Neural cell (in vitro differentiated cells): ENCODE results near the gene HS6ST2. TPM values are rescaled to one million over a fixed set of nuclear protein-coding genes. Genes with fewer than 3 reads are reported as not detected.

Experiments used
- H2AFZ ChIP-seq: fragments of 200-600, 300-800 bp; sonication (generic), shearing (Covaris generic); 2 replicates; pipeline ENCODE4 v1.6.0; 2014; ENCODE audit warnings: low read depth, mild to moderate bottlenecking, antibody characterized with exemption, low read length, moderate library complexity
- H3F3A ChIP-seq: fragments of 200-600 bp; shearing (Covaris generic); 2 replicates; pipeline ENCODE4 v1.6.1; 2016; ENCODE audit warnings: mild to moderate bottlenecking, moderate library complexity, mixed read lengths, antibody characterized with exemption, low read length; ENCODE audit not compliant: insufficient read depth, poor library complexity, severe bottlenecking
- H3K27ac ChIP-seq: fragments of 200-600, 300-800 bp; sonication (generic), shearing (Covaris generic); 2 replicates; pipeline ENCODE4 v1.5.1; 2014; ENCODE audit warnings: mild to moderate bottlenecking, low read length, moderate library complexity
- H3K27me3 ChIP-seq: fragments of 300-800, 200-600 bp; sonication (generic), shearing (Covaris generic); 2 replicates; pipeline ENCODE4 v1.6.0; 2014; ENCODE audit warnings: mild to moderate bottlenecking, low read depth, low read length, moderate library complexity; ENCODE audit not compliant: insufficient read depth
- H3K36me3 ChIP-seq: fragments of 300-800, 200-600 bp; sonication (generic), shearing (Covaris generic); 2 replicates; pipeline ENCODE4 v1.5.1; 2014; ENCODE audit warnings: mild to moderate bottlenecking, antibody characterized with exemption, low read length, moderate library complexity; ENCODE audit not compliant: insufficient read depth
- H3K4me2 ChIP-seq: fragments of 300-800, 200-600 bp; sonication (generic), shearing (Covaris generic); 2 replicates; pipeline ENCODE4 v1.6.0; 2014; ENCODE audit warnings: mild to moderate bottlenecking, low read length
- H3K4me3 ChIP-seq: fragments of 300-800, 200-600 bp; sonication (generic), shearing (Covaris generic); 2 replicates; pipeline ENCODE4 v1.5.1; 2014; ENCODE audit warnings: mild to moderate bottlenecking, low read length, moderate library complexity
- H3K79me2 ChIP-seq: fragments of 200-600 bp; shearing (Covaris generic); replicated peaks from 2 replicates; pipeline ENCODE4 v1.6.0; 2014; ENCODE audit warnings: mild to moderate bottlenecking, low read length, moderate library complexity; ENCODE audit not compliant: insufficient read depth
- H3K9ac ChIP-seq: fragments of 300-800, 200-600 bp; sonication (generic), shearing (Covaris generic); 2 replicates; pipeline ENCODE4 v1.6.1; 2016; ENCODE audit warnings: mild to moderate bottlenecking, low read length, mixed read lengths
- H3K9me2 ChIP-seq: fragments of 200-600 bp; shearing (Covaris generic); 2 replicates; pipeline ENCODE4 v1.6.1; 2016; ENCODE audit warnings: mild to moderate bottlenecking, low read length, mixed read lengths; ENCODE audit not compliant: insufficient read depth
- H3K9me3 ChIP-seq: fragments of 200-600, 300-800 bp; sonication (generic), shearing (Covaris generic); 2 replicates; pipeline ENCODE4 v1.6.1; 2016; ENCODE audit warnings: mild to moderate bottlenecking, mixed run types, low read length, moderate library complexity, mixed read lengths
- H4K20me1 ChIP-seq: fragments of 200-600 bp; shearing (Covaris generic); 2 replicates; pipeline ENCODE4 v1.6.1; 2016; ENCODE audit warnings: mild to moderate bottlenecking, mixed run types; ENCODE audit not compliant: insufficient read depth
- EP300 ChIP-seq: fragments of 450-650 bp; conservative IDR thresholded peaks from 2 replicates; pipeline ENCODE4 v1.6.1; 2014; ENCODE audit warnings: antibody characterized with exemption, mild to moderate bottlenecking, moderate library complexity; ENCODE audit not compliant: poor library complexity, severe bottlenecking
- EZH2 ChIP-seq: fragments of 200-600, 300-800 bp; shearing (Covaris generic), sonication (generic); IDR thresholded peaks from 2 replicates; pipeline ENCODE4 v1.6.1; 2014; ENCODE audit warnings: antibody characterized with exemption, low read length, borderline replicate concordance, mild to moderate bottlenecking; ENCODE audit not compliant: insufficient read depth, poor library complexity, severe bottlenecking
- MXI1 ChIP-seq: fragments of 450-650 bp; conservative IDR thresholded peaks from 2 replicates; pipeline ENCODE4 v1.6.1; 2014; ENCODE audit warnings: antibody characterized with exemption, mild to moderate bottlenecking; ENCODE audit not compliant: poor library complexity, severe bottlenecking
- POLR2AphosphoS5 ChIP-seq: IDR thresholded peaks from 2 replicates; pipeline ENCODE4 v1.6.1; 2012
- RAD21 ChIP-seq: fragments of 450-650 bp; conservative IDR thresholded peaks from 2 replicates; pipeline ENCODE4 v1.6.1; 2014; ENCODE audit warnings: antibody characterized with exemption, mild to moderate bottlenecking, moderate library complexity
- SMC3 ChIP-seq: fragments of 450-650 bp; conservative IDR thresholded peaks from 2 replicates; pipeline ENCODE4 v1.6.1; 2014; ENCODE audit warnings: antibody characterized with exemption, mild to moderate bottlenecking, moderate library complexity; ENCODE audit not compliant: poor library complexity
- TAF1 ChIP-seq: IDR thresholded peaks from 2 replicates; pipeline ENCODE4 v1.6.1; 2012; ENCODE audit warnings: low read depth
- polyA plus RNA-seq: library from polyadenylated mRNA; depleted of rRNA; stranded (reverse); fragments of >200 nt; gene quantifications from 2 replicates; pipeline ENCODE4 v1.2.3, GENCODE V29; 2014
- TF ChIP-seq, protein P1 (sequence below): IDR thresholded peaks from 2 replicates; pipeline ENCODE4 v1.6.1; 2012; ENCODE audit warnings: borderline replicate concordance
- TF ChIP-seq, protein P2 (sequence below): fragments of 450-650 bp; IDR thresholded peaks from 2 replicates; pipeline ENCODE4 v1.5.1; 2014; ENCODE audit warnings: antibody characterized with exemption, mild to moderate bottlenecking, moderate library complexity; ENCODE audit not compliant: poor library complexity, severe bottlenecking

The HS6ST2 gene
- polyA plus RNA-seq, 1 donor from 2014 or later: 43.0 TPM

DNA sequence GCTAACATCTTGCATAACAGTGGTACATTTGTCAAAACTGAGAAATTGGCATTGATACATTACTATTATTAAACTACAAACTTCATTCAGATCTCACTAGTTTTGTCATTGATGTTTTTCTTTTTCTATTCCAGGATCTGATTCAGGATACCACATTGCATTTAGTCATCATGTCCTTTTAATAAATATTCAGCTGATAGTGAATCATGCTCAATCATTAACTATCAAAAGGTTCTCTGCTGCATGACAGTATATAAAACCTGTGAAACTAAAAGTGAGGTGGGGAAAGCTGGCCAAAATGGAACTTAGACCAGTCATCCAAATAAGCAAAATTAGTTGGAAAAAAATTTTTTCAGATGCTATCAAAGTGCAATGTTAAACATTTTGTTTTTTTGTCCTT lies 28.1 kb upstream of the HS6ST2 start:
- no peaks in the 10 kb centered on the region for H3K79me2 ChIP-seq
- no peak overlapping the region for H3K4me2 ChIP-seq
- H2AFZ ChIP-seq: no peak overlapping the region
- H3K36me3 ChIP-seq: no peaks in the 10 kb centered on the region
- H3K27me3 ChIP-seq: no peaks in the 10 kb centered on the region
- no peaks in the 10 kb centered on the region for H4K20me1 ChIP-seq
- no peak overlapping the region for H3K4me3 ChIP-seq
- H3K27ac ChIP-seq: no peak overlapping the region
- H3K9ac ChIP-seq: no peak overlapping the region
- no peaks in the 10 kb centered on the region for H3F3A ChIP-seq
- no peaks in the 10 kb centered on the region for H3K9me3 ChIP-seq
- TF ChIP-seq EP300 (no peak), RAD21 (no peak), MXI1 (no peak), POLR2AphosphoS5 (no peak), SMC3 (no peak), TAF1 (no peak), EZH2 (no peak)
- TF ChIP-seq, protein P1, sequence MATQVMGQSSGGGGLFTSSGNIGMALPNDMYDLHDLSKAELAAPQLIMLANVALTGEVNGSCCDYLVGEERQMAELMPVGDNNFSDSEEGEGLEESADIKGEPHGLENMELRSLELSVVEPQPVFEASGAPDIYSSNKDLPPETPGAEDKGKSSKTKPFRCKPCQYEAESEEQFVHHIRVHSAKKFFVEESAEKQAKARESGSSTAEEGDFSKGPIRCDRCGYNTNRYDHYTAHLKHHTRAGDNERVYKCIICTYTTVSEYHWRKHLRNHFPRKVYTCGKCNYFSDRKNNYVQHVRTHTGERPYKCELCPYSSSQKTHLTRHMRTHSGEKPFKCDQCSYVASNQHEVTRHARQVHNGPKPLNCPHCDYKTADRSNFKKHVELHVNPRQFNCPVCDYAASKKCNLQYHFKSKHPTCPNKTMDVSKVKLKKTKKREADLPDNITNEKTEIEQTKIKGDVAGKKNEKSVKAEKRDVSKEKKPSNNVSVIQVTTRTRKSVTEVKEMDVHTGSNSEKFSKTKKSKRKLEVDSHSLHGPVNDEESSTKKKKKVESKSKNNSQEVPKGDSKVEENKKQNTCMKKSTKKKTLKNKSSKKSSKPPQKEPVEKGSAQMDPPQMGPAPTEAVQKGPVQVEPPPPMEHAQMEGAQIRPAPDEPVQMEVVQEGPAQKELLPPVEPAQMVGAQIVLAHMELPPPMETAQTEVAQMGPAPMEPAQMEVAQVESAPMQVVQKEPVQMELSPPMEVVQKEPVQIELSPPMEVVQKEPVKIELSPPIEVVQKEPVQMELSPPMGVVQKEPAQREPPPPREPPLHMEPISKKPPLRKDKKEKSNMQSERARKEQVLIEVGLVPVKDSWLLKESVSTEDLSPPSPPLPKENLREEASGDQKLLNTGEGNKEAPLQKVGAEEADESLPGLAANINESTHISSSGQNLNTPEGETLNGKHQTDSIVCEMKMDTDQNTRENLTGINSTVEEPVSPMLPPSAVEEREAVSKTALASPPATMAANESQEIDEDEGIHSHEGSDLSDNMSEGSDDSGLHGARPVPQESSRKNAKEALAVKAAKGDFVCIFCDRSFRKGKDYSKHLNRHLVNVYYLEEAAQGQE: no peak
- TF ChIP-seq, protein P2, sequence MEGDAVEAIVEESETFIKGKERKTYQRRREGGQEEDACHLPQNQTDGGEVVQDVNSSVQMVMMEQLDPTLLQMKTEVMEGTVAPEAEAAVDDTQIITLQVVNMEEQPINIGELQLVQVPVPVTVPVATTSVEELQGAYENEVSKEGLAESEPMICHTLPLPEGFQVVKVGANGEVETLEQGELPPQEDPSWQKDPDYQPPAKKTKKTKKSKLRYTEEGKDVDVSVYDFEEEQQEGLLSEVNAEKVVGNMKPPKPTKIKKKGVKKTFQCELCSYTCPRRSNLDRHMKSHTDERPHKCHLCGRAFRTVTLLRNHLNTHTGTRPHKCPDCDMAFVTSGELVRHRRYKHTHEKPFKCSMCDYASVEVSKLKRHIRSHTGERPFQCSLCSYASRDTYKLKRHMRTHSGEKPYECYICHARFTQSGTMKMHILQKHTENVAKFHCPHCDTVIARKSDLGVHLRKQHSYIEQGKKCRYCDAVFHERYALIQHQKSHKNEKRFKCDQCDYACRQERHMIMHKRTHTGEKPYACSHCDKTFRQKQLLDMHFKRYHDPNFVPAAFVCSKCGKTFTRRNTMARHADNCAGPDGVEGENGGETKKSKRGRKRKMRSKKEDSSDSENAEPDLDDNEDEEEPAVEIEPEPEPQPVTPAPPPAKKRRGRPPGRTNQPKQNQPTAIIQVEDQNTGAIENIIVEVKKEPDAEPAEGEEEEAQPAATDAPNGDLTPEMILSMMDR: no peak
- no peaks in the 10 kb centered on the region for H3K9me2 ChIP-seq

DNA sequence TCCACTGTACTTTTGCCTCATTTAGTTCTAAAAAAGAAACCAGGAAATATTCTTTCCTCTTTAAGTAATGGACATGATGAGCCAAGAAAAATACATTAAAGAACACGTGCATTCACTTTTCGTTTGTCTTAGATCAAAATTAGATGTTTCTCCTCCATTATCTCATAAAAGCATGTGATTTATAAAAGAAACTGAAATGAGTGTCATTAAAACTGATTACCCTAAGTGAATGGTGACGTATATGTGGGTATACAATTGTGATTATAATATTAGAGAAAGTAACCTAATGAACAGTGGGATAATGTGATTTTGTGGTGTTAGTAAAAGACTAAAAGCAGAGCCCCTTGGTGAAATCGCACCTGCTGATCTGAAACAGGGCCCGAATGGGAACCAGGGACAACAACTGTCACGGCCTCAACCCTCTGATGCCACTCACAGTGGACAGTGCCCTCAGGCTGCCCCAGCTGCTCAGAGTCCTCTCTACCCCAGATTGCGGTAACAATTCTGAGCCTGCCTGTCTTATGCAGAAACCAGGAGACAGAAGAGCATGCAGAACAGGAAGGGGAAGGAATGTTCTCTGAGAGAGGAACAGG lies 25.7 kb upstream of the HS6ST2 start:
- H3K27me3 ChIP-seq: no peaks in the 10 kb centered on the region
- no peak overlapping the region for H2AFZ ChIP-seq
- H3K9me2 ChIP-seq: no peaks in the 10 kb centered on the region
- H3K4me3 ChIP-seq: no peak overlapping the region
- H3K4me2 ChIP-seq: no peak overlapping the region
- H3K79me2 ChIP-seq: no peaks in the 10 kb centered on the region
- H4K20me1 ChIP-seq: no peaks in the 10 kb centered on the region
- H3K36me3 ChIP-seq: no peaks in the 10 kb centered on the region
- H3K9me3 ChIP-seq: no peaks in the 10 kb centered on the region
- no peaks in the 10 kb centered on the region for H3F3A ChIP-seq
- no peak overlapping the region for H3K9ac ChIP-seq
- no peak overlapping the region for H3K27ac ChIP-seq
- no peak for TF ChIP-seq POLR2AphosphoS5

DNA sequence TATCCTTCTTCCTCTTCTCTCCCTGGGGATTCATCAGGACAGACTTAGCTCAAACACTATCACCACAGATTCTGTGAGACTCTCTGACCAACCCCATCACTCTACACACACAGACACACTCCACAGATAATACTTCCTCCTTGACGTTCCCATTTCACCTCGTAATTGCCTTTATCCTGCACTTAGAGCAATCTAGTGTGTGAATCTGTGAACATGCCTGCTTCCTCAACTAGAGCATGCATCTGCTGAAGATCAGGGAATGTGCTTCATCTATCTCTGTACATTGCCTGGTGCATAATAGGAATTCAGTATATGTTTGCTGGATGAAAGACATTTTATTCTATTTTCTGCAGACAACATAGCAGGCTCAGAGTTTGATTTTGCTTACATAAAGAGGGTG lies 25.1 kb upstream of the HS6ST2 start:
- no peak overlapping the region for H3K4me2 ChIP-seq
- no peaks in the 10 kb centered on the region for H3F3A ChIP-seq
- H2AFZ ChIP-seq: no peak overlapping the region
- H3K27ac ChIP-seq: no peak overlapping the region
- no peaks in the 10 kb centered on the region for H3K9me2 ChIP-seq
- no peak overlapping the region for H3K9ac ChIP-seq
- H3K36me3 ChIP-seq: no peaks in the 10 kb centered on the region
- H3K79me2 ChIP-seq: no peaks in the 10 kb centered on the region
- H4K20me1 ChIP-seq: no peaks in the 10 kb centered on the region
- TF ChIP-seq, protein P1: no peak
- TF ChIP-seq SMC3: no peak
- TF ChIP-seq EZH2: no peak
- TF ChIP-seq MXI1: no peak
- TF ChIP-seq EP300: no peak
- TF ChIP-seq, protein P2: no peak
- TF ChIP-seq TAF1: no peak
- no peak for TF ChIP-seq RAD21
- no peak for TF ChIP-seq POLR2AphosphoS5
- H3K27me3 ChIP-seq: no peaks in the 10 kb centered on the region
- no peak overlapping the region for H3K4me3 ChIP-seq
- H3K9me3 ChIP-seq: no peaks in the 10 kb centered on the region
